Amniotic epithelial cell (primary cell): ENCODE measurements around the gene PAFAH1B1.

Experiments used
- DNase-seq: peaks from one replicate; pipeline ENCODE4 v3.0.0-alpha.2; 2010; ENCODE audit warnings: low read depth

PAFAH1B1 gene

DNA sequence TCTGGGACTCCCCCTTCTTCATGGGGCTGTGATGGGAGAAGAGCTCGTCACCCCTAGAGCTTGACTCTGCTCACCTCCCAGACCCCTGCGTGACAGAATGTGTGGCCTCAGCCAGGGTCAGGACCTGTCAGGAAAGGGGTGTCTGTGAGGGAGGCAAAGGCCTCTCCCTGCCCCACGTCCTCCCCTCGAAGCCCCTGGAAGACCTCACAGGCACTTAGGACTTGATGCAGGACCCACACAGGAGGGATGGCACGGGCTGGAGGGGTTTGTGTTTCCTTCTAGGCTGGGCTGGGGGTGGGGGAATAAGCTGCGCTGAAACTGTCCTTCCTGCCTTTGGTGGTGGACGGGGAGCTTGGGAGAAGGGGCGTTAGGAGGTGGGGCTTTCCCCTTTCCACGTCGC is 129.2 kb downstream of the PAFAH1B1 start:
- no peak for DNase-seq

DNA sequence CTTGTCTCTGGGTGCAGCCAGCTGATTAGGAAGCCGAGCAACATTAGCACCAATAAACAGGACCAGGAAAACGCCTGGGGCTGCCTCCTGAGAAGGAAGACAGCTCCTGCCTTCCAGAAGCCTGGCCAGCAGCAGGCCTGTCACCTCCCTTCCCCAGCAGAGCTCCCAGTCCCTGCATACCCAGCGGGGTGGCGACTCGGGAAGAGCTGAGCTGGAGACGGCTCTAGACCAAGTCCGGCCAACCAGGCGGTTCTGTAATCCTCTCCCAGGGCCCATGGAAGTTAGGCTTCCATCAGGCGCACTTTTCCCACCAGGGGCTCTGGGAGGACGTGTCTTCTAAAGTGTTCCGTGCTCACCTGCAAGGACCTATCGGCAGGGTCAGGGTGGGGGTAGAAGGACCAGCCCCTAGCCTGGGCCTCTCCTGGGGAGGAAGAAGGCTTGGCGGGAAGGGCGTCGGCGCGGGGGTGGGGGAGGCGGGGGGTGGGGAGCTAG is 130.1 kb downstream of the PAFAH1B1 start:
- DNase-seq = no peak

DNA sequence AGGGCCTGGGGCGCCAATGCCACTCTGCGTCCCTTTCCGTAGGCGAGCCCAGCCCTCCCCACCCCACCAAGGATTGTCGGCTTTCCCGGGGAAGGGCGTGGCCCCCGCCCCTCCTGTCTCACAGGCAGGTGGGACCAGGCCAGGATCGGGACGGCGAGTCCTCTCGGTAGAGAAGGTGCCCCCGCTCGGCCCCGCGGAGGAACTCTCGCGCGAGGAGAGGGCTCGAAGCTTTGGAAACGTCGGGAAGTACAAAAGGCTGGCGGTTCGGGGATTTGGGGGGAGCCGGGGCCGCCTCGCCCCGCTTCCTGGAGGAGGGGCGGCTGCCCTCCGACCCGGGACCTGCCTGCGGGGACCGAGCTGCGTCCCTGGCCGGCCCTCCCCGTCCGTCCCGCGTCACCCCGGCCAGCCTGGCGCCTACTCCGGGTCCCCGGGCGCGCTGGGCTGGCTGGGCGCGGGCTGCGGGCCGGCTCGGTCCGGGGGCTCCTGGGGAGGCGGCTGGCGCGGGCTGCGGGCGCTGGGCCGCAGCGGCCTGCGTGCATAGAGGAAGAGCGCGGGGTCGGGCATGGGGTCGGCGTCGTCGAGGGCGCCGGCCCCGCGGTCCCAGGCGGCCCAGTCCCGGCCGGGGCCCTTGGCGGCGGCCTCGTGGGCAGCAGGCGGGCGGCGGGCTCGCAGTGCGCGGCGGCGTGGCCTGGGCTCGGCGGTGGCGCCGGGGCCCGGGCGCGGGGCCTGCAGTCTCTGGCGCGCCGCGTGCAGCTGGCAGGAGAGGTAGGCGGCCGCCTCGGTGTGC is 130.7 kb downstream of the PAFAH1B1 start:
- no peak for DNase-seq

DNA sequence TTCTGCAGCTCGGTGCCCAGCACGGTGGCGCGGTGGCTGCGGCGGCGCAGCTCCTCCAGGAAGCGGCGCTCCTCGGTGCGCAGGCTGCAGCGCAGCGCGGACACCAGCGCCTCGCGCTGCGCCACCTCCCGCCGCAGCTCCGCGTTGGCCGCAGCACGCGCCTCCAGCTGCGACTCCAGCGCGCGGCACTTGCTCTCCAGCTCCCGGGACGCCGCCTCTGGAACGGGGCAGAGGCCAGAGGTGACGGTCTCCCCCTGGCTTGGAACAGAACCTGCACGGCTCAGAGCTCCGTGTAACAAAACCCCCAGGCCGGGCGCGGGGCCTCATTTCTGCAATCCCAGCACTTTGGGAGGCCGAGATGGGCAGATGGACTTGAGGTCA is 131.3 kb downstream of the PAFAH1B1 start:
- no peak for DNase-seq

DNA sequence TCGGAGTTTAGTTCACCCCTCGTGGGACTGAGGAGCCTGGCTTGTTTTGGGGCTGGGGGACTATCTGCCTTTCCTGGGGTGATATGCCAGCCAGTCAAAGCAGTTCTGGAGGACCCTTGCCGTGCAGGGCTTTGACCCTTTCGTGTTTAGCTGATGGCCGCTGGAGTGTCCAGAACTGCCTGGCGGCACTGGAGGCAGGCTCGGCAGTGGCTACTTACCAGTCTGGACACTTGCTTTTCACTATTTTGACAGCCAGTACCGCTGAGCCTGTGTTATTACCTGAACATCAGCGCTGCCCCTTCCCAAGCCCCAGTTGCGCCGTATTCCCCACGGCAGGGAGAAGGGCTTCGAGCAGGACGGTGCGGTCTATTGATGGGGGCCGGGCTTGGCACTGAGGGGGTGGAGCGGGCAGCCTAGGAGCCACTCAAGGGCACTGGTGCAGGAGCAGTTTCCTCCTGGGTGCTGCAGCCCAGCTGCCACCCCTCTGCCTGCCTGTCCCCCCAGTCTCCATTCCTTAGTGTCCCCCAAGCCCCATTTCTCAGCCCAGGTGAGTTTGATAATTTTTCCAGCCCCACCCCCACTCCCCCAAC is 137.4 kb downstream of the PAFAH1B1 start:
- no peak for DNase-seq

DNA sequence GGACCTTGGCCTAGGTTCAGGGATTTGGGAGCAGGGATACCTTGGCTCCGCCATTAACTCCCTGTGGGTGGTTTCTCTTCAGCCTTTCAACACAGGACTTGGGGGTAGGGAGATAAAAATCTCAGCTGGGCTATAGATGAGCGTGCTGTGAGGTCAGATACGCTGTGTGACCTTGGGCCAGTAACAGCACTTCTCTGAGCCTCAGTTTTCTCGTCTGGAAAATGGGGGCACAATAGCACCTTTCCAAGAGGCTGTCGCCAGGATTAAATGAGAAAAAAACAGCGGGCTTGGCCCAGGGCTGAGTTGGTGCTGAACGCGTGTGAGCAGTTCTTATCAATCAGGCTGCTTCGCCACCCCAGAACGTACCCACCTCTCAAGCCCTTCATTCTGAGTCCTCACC is 138.4 kb downstream of the PAFAH1B1 start:
- no peak for DNase-seq

DNA sequence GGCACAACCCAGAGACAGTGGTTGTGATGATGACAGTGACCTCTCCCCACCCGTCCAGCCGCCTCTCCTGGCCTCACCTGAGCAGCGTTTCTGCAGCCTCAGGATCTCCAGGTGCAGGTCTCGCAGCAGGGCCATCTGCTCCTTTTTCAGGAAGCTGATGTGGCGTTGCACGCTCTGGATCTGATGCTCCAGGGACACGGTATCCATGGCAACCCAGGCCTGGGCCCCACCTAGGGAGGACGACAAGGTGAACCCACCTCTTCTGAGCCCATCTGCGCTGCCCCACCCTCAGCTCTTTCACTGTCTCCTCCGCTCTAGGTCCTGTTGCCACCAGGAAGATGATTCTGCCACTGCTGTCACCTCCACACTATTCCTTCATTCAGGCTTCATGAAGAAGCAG is 141.5 kb downstream of the PAFAH1B1 start:
- no peak for DNase-seq
